ENCODE measurements around the gene VRK3.

GRCh38 chr19:49930483-49931011 is 94.6 kb downstream of the VRK3 start:
- TF ChIP-seq EP300 (conservative IDR thresholded peaks at IDR 0.05; ENCODE audit: poor library complexity, severe bottlenecking) (no peak), EZH2 (IDR thresholded peaks at IDR 0.05; ENCODE audit: borderline replicate concordance, insufficient read depth, low read length, poor library complexity, severe bottlenecking) (no peak), CTCF (IDR thresholded peaks at IDR 0.05; ENCODE audit: poor library complexity, severe bottlenecking) (no peak), POLR2AphosphoS5 (IDR thresholded peaks at IDR 0.05) (no peak), REST (IDR thresholded peaks at IDR 0.05; ENCODE audit: borderline replicate concordance) (no peak), TAF1 (IDR thresholded peaks at IDR 0.05; ENCODE audit: low read depth) (no peak), SMC3 (conservative IDR thresholded peaks at IDR 0.05; ENCODE audit: poor library complexity) (no peak)

Measured in neural cell (in vitro differentiated cells).